ENCODE measurements around the gene NKX3-2.
"Not testable (repeated sequence)": the region's sequence is repeated elsewhere in the genome, so short reads cannot be mapped to it uniquely, and the experiment has no call there.

Gene NKX3-2

DNA sequence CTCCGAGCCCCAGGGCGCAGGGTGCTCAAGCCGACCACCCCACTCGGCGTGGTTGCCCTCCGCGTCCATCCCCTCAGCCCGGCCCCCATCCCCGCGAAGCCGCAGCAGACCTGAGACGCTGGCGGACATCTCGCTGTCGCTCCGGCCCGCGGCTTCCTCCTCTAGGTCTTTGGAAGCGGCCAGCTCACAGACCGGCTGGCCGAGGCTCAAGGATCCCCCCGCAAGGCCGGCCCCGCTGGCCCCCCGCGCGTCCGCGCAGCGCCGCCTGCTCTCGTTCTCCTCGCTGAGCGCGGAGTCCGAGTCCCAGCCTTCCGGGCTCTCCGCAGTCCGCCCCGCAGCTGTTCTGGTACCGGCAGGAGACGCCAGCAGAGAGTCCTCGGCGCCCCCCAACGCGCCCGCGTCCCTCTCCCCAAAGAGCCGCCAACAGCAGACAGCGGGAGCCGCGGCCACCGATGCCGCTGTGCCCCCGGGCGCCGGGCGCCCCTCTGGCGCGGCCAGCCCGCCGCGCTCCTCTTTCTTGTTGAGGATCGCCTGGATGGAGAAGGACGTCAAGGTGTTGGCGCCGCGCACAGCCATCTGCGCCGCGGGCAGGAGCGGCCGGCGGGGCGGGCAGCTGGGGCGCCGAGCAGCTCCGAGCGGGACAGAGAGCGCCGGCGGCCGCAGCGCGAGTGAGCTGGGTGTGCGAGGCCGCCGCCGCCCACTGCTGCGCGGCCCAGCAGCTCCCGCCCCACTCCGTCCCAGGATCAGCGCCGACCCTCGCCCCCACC is at the start of gene NKX3-2:
Gene NKX3-2, minus strand, starts transcription at position 670 of the 767 bp plus-strand sequence. Its CDS starts 94 bp downstream, at position 576.
- peak; percentile 44 for DNase-seq

DNA sequence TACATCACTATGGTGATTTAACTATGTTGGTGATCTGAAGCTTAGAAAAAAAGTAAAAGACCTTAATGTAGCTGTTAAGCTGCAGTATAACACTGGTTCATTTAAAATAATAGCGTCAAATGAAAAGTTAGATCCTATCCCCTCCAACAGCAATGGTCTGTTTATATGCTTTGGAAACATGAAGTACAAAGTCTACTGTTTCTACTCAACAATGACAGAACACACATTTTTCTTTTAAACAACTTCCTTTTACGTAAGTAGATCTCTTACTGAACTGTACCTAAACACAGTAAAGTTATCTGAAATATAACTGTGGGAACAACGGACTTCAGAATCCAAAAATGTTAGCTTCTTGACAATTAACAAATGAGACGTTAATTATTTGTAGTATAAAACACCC is 47.9 kb upstream of the NKX3-2 start:
- no peak for DNase-seq

DNA sequence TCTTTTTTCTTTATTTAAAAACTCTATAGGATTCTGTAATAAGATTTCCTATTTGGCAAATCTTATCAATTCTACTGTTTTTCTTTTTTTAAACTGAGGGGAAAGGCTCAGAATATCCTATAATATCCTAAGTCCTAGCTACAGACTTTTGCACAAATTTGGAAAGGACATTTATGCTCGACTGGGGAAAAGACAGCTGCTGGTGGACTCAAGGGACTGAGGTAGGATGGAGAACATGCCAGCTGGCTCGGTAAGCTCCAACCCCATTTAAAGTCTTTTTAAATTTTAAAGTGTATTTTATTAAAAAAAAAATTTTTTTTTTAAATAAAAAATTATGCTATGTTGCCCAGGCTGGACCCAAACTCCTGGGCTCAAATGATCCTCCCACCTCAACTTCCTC is 46.5 kb upstream of the NKX3-2 start:
- DNase-seq: no peak

DNA sequence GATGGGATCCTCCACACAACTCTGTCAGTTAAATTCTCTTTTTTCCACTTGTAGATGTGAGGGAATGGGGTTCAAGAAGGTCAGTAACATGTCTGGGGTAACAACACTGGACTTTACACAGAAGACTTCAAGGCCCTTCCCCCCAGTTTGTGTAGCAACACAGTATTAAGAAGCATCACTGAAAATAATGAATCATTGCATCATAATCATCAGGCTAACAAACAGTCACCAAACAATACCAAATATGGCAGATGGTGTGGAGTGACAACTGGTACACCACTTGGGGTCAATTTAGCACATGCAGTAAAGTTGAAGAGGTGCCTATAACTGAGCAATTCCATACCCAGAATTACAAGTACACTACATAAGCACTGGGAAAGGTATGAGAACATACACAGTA is 44.6 kb upstream of the NKX3-2 start:
- DNase-seq: no peak

DNA sequence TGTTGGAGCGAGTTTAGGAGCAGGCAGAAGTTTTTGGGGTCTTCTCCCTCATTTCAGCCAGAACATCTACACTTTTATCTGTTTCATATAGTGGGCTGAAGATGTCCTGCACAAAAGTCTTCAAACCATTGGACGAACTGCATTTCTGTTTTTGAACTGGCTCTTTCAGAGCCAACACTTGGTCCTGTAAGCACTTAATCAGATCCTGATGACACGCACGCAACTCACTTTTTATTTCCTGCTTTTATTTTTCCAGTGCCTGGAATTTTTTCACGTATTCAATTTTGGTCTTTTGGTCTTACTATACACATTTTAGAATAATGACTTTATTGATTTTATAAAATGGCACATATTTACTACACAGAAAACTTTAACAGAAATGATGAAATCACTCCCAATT is 40.2 kb upstream of the NKX3-2 start:
- no peak for DNase-seq

DNA sequence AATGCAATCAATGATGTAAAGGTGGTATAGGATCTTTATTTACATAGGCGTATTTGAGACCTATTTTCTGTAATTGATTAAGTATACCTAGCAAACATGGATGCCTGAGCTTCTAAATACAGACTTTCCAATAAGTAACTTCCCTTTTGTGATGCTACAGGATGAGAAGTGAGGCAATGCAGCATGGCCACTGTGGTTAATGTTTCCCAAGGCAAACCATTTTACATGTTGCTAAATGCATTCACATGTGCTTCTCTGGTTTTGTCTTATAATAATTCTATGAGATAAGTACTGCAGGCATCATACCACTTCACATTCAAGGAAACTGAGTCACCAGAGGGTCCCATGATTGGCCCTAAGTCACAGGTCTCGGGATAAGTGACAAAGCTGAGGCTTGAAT is 35.7 kb upstream of the NKX3-2 start:
- no peak for DNase-seq

DNA sequence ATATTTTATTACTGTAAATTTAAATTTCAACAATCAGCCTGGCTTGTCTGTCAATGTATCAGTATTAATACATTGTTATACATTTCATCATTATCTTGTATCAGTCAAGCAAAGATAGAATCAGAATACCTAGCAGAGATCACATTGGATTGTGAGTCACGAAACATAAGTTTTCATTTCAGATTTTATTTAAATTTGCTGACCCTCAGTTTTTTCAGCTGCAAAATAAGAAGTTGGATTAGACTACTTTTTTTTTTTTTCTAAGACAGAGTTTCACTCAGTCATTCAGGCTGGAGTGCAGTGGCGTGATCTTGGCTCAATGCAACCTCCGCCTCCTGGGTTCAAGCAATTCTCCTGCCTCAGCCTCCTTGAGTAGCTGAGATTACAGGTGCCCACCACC is 33.4 kb upstream of the NKX3-2 start:
- no peak for DNase-seq

DNA sequence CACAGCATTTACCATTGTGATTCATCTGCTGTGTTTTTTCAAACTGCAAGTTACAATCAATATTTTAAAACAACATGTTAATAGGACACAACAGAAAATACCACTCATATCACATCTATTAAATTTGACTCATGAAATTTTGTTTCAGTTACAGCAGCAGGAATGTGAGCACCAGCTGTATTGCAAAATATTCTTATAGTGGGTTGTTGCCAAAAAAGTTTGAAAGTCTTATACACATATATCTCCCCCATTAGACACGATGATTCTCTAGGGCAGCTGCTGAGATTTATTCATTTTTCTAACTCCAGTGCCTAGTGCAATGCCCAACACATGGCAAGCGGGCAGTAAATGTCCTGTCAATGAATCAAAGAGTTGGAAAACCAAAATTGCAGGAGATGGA is 26.6 kb upstream of the NKX3-2 start:
- no peak for DNase-seq

DNA sequence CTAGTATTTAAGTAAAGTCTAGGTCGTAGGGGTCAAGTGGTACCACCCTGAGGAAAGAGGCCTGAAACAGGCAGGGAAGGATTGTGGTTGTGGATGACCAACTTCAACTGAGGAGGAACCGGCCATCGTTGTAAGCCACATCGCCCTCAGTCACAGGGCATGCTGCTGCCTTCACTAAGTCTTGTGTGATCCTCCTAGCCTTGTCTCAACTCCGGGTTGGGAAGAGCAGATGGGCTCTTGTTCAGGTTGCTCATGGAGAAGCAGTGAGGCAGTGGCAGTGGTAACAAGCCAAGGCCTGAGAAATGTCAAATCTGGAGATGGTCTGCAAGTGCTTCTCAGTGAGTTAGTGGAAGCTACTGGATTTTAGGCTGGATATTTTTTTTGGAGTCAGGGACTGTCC is 22.8 kb upstream of the NKX3-2 start:
- DNase-seq: no peak

DNA sequence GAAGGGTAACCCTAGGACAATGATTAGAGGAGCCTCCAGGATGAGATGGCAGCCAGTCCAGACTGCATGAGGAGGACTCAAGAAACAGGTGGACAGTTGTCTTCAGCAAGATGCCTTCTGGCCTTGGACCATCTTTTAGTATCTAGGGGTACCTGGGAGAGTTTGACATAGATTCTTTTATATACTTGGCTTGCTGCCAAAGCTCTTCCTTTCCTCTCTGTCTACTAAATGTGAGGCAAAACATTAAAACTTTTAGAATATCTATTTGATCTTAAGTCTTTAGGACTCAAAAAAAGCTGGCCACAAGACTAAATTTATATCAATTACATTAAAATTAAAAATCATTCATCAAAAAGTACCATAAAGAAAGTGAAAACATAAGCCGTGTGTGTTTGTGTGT is 18.6 kb upstream of the NKX3-2 start:
- DNase-seq: no peak

DNA sequence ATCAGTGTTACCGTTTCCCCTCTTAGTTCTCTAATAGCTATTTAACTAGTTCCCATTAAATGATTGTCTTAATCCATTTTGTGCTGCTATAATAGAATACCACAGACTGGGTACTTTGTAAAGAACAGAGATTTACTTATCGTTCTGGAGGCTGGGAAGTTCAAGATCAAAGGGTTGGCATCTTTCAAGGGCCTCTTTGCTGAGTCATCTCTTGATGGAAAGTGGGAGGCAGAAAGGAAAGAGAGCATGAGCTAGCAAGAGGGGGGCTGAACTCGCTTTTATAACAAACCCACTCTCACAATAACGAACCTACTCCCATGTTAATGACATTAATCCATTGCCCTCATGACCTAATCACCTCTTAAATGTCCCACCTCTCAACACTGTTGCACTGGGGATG is 17.4 kb upstream of the NKX3-2 start:
- no peak for DNase-seq

DNA sequence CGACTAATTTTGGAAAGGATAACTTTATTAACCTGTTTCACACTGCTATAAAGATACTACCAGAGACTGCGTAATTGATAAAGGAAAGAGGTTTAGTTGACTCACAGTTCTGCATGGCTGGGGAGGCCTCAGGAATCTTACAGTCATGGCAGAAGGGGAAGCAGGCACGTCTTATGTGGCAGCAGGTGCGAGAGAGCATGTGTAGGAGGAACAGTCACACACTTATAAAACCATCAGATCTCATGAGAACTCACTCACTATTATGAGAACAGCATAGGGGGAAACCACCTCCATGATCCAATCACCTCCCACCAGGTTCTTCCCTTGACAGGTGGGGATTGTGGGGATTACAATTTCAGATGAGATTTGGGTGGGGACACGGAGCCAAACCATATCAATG is 15.8 kb upstream of the NKX3-2 start:
- DNase-seq: not testable (repeated sequence)

DNA sequence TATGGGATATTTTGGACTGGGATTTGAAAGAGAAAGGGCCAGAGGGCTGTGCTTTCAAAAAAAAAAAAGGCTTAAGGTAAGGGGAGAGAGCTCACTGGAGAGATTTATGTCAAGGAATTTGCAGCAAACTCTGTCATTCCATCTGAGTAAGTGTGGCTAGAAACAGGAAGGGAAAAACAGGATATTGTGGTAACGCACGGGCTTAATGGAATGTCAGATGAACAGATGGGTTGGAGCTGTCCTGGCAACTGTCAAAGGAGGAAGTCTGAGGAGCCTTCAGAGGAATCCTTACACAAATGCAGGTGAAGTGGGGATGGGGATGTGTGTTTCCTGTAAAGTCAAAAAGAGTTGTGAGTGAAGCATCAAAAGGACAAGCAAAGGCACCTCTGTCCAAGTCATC is 15.1 kb upstream of the NKX3-2 start:
- DNase-seq: no peak

DNA sequence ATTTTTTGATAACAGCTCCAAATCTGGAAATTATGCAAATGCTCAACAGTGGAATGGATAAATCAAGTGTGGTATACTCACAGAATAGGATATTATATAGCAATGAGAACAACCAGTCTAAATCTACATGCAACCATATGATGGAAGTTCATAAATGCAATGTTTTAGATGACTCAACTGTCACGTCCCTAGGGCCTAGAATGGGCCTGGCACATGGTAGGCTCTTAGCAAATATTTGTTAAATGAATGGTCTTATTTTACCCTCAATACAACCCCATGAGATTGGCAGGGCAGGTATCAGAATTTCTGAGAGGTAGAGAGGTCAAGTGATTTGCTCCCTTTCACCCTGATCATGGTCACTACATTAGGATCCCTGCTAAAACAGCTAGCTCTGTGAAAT is 14.6 kb upstream of the NKX3-2 start:
- no peak for DNase-seq

DNA sequence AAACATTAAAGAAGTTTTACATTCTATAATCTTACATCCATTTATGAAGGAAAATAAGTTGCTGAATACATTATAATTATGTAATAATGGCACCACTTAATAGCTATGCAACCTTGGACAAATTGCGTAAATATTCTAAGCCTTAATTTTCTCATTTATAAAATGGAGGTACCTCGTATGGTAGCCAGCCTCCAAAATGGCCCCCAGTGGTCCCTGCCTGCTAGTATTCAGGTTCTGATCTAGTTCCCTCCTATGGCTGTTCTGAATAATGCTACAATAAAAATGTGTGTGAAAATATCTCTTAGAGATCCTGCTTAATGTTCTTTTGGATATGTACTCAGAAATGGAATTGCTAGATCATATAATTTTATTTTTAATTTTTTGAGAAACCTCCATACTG is 11.0 kb upstream of the NKX3-2 start:
- no peak for DNase-seq

DNA sequence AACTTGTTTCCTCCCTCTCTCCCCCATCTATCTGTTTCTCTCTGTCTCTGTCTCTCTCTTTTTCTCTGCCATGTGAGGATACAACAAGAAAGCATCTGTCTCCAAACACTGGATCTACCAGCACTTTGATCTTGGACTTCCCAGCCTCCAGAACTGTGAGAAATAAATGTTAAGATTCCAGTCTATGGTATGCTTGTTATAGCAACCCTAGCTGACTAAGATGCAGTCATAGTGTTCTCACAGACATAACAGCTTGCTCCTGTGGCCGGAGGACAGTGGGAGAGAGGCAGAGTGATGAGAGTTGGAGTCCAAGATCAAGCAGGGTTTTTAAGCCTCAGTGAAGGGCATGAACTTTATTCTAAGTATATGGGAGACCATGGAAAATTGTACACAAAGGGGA is 8.8 kb upstream of the NKX3-2 start:
- DNase-seq: no peak

DNA sequence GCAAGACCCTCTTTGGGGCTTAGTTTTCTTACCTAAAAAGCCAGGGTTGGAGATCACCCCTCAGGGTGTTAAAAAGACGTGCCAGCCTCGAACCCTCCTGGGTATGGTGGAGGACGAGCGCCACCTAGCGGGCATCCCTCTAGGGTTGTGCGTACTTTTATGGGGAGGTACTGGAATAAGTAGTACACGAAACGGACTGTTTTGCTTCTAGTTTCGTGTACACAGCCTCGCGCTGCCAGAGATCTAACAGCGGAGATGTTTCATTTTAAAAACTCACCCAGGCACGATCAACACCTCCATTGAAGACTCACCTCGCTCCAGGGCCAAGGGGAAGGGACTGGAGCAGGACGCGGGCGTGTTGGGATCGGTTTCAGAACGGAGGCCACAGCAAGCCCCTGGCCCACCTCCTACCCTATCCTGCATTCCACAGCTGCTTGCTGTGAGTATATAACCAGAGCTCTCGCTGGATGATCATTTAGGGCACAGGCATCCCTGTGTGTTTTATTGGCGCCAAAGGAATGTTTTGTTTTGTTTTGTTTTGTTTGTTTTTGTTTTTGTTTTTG is 4.8 kb upstream of the NKX3-2 start:
- DNase-seq: peak; percentile 87

DNA sequence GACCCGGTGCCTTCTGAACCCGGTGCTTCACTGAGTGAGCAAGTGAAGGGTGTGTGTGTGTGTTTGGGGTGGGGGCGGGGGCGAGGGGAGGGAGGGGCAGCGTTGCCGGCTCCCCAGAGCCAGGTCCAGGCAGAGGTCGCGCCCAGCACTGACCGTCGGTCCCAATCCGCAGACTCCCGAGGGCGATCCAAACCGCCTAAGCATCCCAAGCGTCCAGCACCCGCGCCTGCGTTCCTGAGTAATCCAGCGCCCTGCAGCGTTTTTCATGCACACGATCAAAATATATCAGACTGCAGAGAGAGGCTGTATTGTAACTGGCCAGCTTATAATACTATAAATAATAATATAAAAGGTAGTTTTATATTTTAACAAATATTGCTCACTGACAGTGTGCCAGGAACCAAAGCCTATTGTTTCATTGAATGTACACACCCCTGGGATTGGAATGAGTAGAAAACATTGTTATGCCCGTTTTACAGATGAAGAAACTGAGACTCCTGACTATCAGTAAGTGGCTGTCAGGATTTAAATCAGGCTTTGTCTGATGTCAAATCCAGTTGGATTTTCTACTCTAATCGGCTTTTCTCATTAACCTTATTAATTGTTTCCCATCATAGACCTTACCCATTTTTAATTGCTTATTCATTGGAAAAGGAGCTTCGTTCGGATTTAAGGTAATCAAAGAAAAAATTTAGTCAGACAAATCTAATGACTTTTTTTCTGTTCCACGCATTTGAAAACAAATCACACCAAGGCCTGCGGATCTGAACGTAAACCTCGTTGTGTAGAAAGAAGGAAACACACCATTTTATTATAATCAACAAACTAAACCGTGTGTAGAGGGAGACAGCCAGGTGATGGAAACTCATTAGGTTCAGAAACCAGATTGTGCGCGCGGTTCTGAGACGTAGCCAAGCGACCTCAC is 4.0 kb upstream of the NKX3-2 start:
- DNase-seq: no peak

DNA sequence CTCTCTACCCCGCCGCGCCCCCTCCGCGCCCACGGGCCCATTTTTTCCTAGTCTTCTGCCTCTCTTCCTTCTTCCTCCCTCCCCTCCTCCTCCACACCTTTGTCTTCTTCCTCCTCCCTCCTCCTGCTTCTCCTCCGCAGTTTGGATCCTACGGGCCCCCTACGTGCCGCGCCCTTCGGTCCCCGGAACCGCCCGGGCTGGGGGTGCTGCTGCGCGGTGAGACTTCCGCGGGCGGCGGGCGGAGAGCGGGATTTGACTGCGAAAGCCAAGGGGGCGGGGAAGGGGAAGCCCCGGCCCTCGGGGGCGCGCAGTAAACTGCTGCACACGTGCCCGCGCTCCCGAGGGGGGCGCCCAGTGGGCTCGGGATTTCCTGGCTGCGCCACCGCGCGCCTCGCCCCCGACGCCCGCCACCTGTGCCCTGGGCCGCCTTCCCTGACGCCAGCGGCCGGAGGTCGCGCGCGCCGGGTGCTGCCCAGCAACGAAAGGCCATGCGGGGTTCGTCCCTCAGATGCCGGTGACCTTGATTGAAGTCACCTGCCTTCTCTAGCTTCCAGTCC is 3.3 kb upstream of the NKX3-2 start:
- DNase-seq: no peak

DNA sequence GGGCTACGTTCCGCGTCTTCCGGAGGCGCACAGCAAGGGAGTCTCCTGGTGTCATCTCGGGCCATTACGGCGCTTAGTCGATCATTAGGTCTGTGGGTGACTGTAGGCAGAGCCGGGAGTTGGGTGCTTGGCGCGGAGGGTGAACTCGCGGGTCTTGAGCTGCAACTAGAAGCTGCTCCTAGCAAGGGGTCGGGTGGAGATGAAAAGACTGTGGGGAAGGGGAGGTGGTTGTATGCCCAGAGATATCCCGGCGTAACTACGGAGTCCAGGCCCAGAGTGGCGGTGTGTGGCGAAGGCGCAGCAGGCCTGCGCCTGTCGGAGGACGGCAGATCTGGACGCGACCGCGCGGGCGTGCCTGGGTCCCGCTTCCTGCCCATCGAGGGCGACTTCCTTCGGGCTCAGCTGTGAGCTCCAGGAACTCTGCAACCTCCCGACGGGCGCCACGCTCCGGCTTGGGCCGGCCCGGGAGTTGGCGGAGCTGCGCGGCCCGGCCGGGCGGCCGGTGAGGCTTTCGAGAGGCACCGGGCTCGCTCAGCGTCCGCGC is 2.7 kb upstream of the NKX3-2 start:
- DNase-seq: no peak

DNA sequence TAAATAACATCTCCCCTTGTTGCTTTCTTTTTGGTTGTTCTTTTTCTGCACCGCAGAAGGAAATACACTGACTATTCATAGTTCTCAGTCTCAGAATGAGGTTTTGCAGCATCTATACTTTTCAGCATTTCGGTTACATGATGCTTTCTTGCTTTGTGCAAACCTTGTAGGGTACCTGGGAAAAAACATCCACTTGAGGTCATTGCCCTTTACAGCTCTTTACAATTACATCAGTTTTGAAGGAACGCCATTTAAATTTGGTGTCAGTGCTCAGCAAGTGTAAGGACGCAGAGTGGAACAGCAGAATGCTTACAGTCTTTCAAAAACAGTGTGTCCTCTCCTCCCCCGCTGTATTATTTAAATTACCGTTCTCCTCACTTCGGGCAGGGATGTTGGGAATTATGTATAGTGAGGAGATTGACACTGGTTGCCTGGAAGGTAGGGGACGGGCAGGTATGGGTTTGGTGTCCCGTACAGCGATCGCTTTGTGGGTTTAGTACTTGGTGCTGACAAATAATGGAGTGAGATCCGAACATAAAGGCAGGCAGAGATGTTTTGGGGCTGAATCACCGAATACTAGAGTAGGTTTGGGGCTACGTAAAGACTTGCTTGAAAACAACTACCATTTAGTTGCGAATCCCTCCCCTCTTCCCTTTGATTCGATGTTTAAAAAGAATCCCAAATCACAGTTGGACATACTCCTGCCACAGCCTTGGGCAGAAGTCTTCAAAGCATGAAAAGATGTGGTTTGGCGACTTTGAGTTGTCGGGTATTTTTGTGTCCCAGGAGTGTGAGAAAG is 2.0 kb upstream of the NKX3-2 start:
- DNase-seq: no peak

DNA sequence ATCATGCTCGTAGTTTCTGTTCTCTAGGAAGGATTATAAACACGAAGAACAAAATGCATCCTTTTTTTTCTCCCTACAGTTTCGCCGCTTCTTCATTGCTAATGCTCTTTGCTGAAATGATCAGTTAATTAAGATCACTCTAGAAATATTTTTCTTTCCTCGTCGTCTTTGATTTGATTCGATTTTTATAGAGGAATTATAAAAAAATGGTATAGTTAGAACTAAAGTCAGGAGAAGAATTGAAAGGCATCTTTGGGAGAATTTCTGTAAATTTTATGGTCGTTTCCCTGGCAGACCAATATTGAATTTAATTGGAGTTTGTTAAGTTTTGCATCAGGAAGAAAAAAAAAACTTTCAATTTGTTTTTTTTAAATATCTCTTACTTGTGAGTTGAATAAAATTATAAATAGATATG is 1.1 kb upstream of the NKX3-2 start:
- DNase-seq: no peak

Data from femur (tissue), 1 donor.